PC-3 (cell line): ENCODE data around the gene COX17. TPM values are rescaled to one million over a fixed set of nuclear protein-coding genes. Genes with fewer than 3 reads are reported as not detected.

Experiments
- ATAC-seq: fragments of 200-7000 bp; cut with Tn5 transposase; 2 replicates; pipeline ENCODE4 v1.9.1; 2020; ENCODE audit warnings: mild to moderate bottlenecking, moderate library complexity
- BruUV-seq: library from RNA; stranded (reverse); fragments of 400-500 nt; replicated peaks from 2 replicates; lab custom pipeline; 2021; lab: Mats Ljungman, UMichigan
- CTCF ChIA-PET: fragments of 300-600 bp; sonication (Branson Sonifier 250); formaldehyde crosslinking; loops from one replicate; lab custom pipeline; 2022; ENCODE audit warnings: antibody characterized with exemption; lab: Charles Lee
- POLR2A ChIA-PET: fragments of 300-600 bp; sonication (Branson Sonifier 250); formaldehyde crosslinking; loops from one replicate; lab custom pipeline; 2022; ENCODE audit warnings: antibody characterized with exemption; ENCODE audit not compliant: unreplicated experiment; lab: Charles Lee
- DNase-seq: peaks from one replicate; pipeline ENCODE4 v3.0.0-alpha.2; 2015
- H2AFZ ChIP-seq: fragments of 300-600 bp; sonication (generic); 2 replicates; pipeline ENCODE4 v1.6.0; 2016; ENCODE audit warnings: antibody characterized with exemption, low read length
- H3F3A ChIP-seq: fragments of 300-600 bp; sonication (generic); one replicate; pipeline ENCODE4 v1.6.0; 2017; ENCODE audit warnings: antibody characterized with exemption, low read length, control low read depth, mild to moderate bottlenecking; ENCODE audit not compliant: unreplicated experiment
- H3K27ac ChIP-seq: fragments of 300-600 bp; sonication (generic); 2 replicates; pipeline ENCODE4 v1.5.1; 2016; ENCODE audit warnings: mild to moderate bottlenecking, low read length
- H3K27me3 ChIP-seq: fragments of 300-600 bp; sonication (generic); 2 replicates; pipeline ENCODE4 v1.6.1; 2016; ENCODE audit warnings: low read length, mixed read lengths
- H3K36me3 ChIP-seq: fragments of 300-600 bp; sonication (generic); 2 replicates; pipeline ENCODE4 v1.6.1; 2016; ENCODE audit warnings: low read depth, mixed run types, low read length, mixed read lengths
- H3K4me1 ChIP-seq: fragments of 300-600 bp; sonication (generic); 2 replicates; pipeline ENCODE4 v1.5.1; 2016; ENCODE audit warnings: low read length; ENCODE audit not compliant: insufficient read depth
- H3K4me2 ChIP-seq: fragments of 300-600 bp; sonication (generic); 2 replicates; pipeline ENCODE4 v1.6.0; 2016; ENCODE audit warnings: low read length
- H3K4me3 ChIP-seq: fragments of 300-600 bp; sonication (generic); 2 replicates; pipeline ENCODE4 v1.5.1; 2016; ENCODE audit warnings: mild to moderate bottlenecking, low read length, mixed read lengths
- H3K79me2 ChIP-seq: fragments of 300-600 bp; sonication (generic); 2 replicates; pipeline ENCODE4 v1.6.1; 2017; ENCODE audit warnings: low read length, mixed read lengths
- H3K9ac ChIP-seq: fragments of 300-600 bp; sonication (generic); 2 replicates; pipeline ENCODE4 v1.6.0; 2016; ENCODE audit warnings: mild to moderate bottlenecking, low read length
- H3K9me2 ChIP-seq: fragments of 300-600 bp; sonication (generic); replicated peaks from 2 replicates; pipeline ENCODE4 v1.6.1; 2016; ENCODE audit warnings: mixed run types, low read length, mixed read lengths
- H3K9me3 ChIP-seq: fragments of 300-600 bp; sonication (generic); 2 replicates; pipeline ENCODE4 v1.6.1; 2016; ENCODE audit warnings: low read length, mixed read lengths
- H4K20me1 ChIP-seq: fragments of 300-600 bp; sonication (generic); 2 replicates; pipeline ENCODE4 v1.6.1; 2016; ENCODE audit warnings: low read length, mixed read lengths
- EZH2 ChIP-seq: fragments of 300-600 bp; sonication (generic); IDR thresholded peaks from one replicate; pipeline ENCODE4 v1.6.1; 2017; ENCODE audit warnings: antibody characterized with exemption, mild to moderate bottlenecking, low read length; ENCODE audit not compliant: unreplicated experiment
- EZH2phosphoT487 ChIP-seq: fragments of 300-600 bp; sonication (generic); IDR thresholded peaks from 2 replicates; pipeline ENCODE4 v1.6.1; 2018; ENCODE audit warnings: mild to moderate bottlenecking, antibody characterized with exemption, low read length, borderline replicate concordance
- intact Hi-C: fragments of 100-400 bp; cut with micrococcal nuclease; formaldehyde crosslinking; loops from 2 replicates; pipeline ENCODE4 v1.9.0; 2023
- total RNA-seq: library from RNA; depleted of rRNA; stranded (reverse); fragments of >200 nt; gene quantifications from 2 replicates; pipeline ENCODE4 v1.2.3, GENCODE V29; 2014
- TF ChIP-seq, protein P1 (sequence below): fragments of 300-600 bp; sonication (generic); conservative IDR thresholded peaks from 2 replicates; pipeline ENCODE4 v1.5.1; 2017; ENCODE audit warnings: antibody characterized with exemption, low read depth, mild to moderate bottlenecking, low read length

COX17 gene
- total RNA-seq, 1 experiment from 2014 or later = 159 TPM

GRCh38 chr3:119677641-119677934 is 382 bp upstream of the COX17 start:
- BruUV-seq = TSS peak; percentile 94
- peak overlapping the region; percentile 80 for H3K9ac ChIP-seq

GRCh38 chr3:119676020-119676419 is 1.2 kb downstream of the COX17 start:
- Histone ChIP-seq H2AFZ (no peak overlapping the region), H3K9me2 (no peaks in the 10 kb centered on the region), H3K27me3 (no peaks in the 10 kb centered on the region), H3K36me3 (peaks cover 34% of the 10 kb centered on the region), H3K9ac (peak overlapping the region; percentile 80), H4K20me1 (no peaks in the 10 kb centered on the region), H3F3A (no peaks in the 10 kb centered on the region), H3K27ac (no peak overlapping the region), H3K4me2 (peak overlapping the region; percentile 90), H3K4me3 (peak overlapping the region; percentile 84), H3K4me1 (peaks cover 18% of the 10 kb centered on the region), H3K79me2 (peaks cover 20% of the 10 kb centered on the region), H3K9me3 (no peaks in the 10 kb centered on the region)
- ATAC-seq (no peak), DNase-seq (no peak)
- BruUV-seq = no TSS peak
- intact Hi-C loops = loop anchor here (1.0 to 2.0 kb wide), 2 partner anchors 97 to 151 kb away; partner anchors contain the start of gene ADPRH
- POLR2A ChIA-PET = interaction anchor here (1.0 kb wide), 1 partner anchor 12 kb away, joined by 5 read pairs; no protein-coding TSS in a partner anchor
- CTCF ChIA-PET = no interaction called here
- TF ChIP-seq EZH2phosphoT487 (no peak), EZH2 (no peak)
- TF ChIP-seq, protein P1, sequence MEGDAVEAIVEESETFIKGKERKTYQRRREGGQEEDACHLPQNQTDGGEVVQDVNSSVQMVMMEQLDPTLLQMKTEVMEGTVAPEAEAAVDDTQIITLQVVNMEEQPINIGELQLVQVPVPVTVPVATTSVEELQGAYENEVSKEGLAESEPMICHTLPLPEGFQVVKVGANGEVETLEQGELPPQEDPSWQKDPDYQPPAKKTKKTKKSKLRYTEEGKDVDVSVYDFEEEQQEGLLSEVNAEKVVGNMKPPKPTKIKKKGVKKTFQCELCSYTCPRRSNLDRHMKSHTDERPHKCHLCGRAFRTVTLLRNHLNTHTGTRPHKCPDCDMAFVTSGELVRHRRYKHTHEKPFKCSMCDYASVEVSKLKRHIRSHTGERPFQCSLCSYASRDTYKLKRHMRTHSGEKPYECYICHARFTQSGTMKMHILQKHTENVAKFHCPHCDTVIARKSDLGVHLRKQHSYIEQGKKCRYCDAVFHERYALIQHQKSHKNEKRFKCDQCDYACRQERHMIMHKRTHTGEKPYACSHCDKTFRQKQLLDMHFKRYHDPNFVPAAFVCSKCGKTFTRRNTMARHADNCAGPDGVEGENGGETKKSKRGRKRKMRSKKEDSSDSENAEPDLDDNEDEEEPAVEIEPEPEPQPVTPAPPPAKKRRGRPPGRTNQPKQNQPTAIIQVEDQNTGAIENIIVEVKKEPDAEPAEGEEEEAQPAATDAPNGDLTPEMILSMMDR = no peak

More at GRCh38 chr3:119677641-119677934, 382 bp upstream of the COX17 start:
- peak overlapping the region; percentile 90 for H3K4me2 ChIP-seq
- H3K9me2 ChIP-seq = no peaks in the 10 kb centered on the region
- TF ChIP-seq EZH2phosphoT487 = no peak
- no peak for TF ChIP-seq EZH2
- TF ChIP-seq, protein P1 = no peak
- POLR2A ChIA-PET = interaction anchor here (1.4 kb wide), 1 partner anchor 15 kb away, joined by 4 read pairs; no protein-coding TSS in a partner anchor
- DNase-seq (no peak), ATAC-seq (no peak)
- no peaks in the 10 kb centered on the region for H4K20me1 ChIP-seq
- H3K27ac ChIP-seq = peak overlapping the region; percentile 71
- H3F3A ChIP-seq = no peaks in the 10 kb centered on the region
- peaks cover 20% of the 10 kb centered on the region for H3K79me2 ChIP-seq
- H3K9me3 ChIP-seq = no peaks in the 10 kb centered on the region
- H3K27me3 ChIP-seq = no peaks in the 10 kb centered on the region
- peaks cover 21% of the 10 kb centered on the region; the same call in 1 of the 2 replicates for H3K36me3 ChIP-seq
- H2AFZ ChIP-seq = peak overlapping the region; percentile 85
- intact Hi-C loops = loop anchor here (1.0 to 2.0 kb wide), 4 partner anchors 13 to 179 kb away; partner anchors contain the start of genes ADPRH and TIMMDC1
- peak overlapping the region; percentile 84 for H3K4me3 ChIP-seq
- CTCF ChIA-PET = no interaction called here
- peaks cover 18% of the 10 kb centered on the region for H3K4me1 ChIP-seq

DNA sequence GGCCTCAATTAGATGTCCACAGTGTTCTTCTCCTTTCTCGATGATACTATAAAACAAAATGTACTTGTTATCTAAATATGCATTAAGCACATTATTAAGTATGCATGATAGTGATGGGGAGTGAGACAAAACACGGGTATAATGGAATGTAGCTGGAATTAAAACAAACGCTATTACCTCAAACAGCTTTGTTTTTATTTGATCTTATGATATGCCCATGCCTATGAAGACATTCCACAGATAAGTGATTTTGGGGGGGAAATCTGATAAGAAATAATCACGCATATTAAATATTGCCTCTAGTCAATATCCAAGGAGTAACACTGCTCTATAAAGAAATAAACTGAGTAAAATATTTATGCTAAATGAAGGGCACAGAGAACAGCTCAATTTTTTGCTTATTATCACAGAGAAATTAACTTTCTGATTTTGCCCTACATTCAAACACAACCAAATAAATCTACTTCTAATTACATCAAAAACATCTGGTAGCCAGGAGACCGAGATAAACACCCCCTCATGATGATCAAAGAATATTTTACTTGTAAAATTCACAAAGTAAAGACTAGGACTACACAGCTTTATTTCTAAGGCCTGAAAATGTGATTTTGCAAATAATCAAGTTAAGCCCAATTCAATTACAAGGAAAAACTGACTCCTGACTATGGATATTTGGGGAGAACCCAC is 1.9 kb downstream of the COX17 start:
- ATAC-seq (no peak), DNase-seq (no peak)
- intact Hi-C loops = no loop called here
- Histone ChIP-seq H3K79me2 (peaks cover 20% of the 10 kb centered on the region), H3K4me2 (peak overlapping the region; percentile 90), H3K4me1 (peaks cover 19% of the 10 kb centered on the region), H3K27ac (no peak overlapping the region), H3K9me3 (no peaks in the 10 kb centered on the region), H3K36me3 (peaks cover 38% of the 10 kb centered on the region), H3K9ac (no peak overlapping the region), H3K27me3 (no peaks in the 10 kb centered on the region), H3K4me3 (peak overlapping the region; percentile 84), H3F3A (no peaks in the 10 kb centered on the region), H2AFZ (no peak overlapping the region), H4K20me1 (no peaks in the 10 kb centered on the region), H3K9me2 (no peaks in the 10 kb centered on the region)
- POLR2A ChIA-PET = interaction anchor here (0.5 kb wide), 1 partner anchor 211 kb away, joined by 3 read pairs; no protein-coding TSS in a partner anchor
- TF ChIP-seq EZH2phosphoT487 (no peak), EZH2 (no peak)
- TF ChIP-seq, protein P1 = no peak
- CTCF ChIA-PET = no interaction called here
- BruUV-seq = no TSS peak
